Measurements from ENCODE around the gene CYB5R4. TPM values are rescaled to one million over a fixed set of nuclear protein-coding genes. Genes with fewer than 3 reads are reported as not detected.

The CYB5R4 gene
- total and polyA plus RNA-seq, 2 experiments from 2014 or later: 10.3 to 10.7 TPM

GRCh38 chr6:83884523-83884922, 25.0 kb downstream of the CYB5R4 start:
- no peak overlapping the region for H2AFZ ChIP-seq
- H3K27me3 ChIP-seq: no peaks in the 10 kb centered on the region
- TF ChIP-seq EZH2phosphoT487 (IDR thresholded peaks at IDR 0.05; ENCODE audit: low read depth, severe bottlenecking, unreplicated experiment): no peak
- TF ChIP-seq CTCF (IDR thresholded peaks at IDR 0.05; ENCODE audit: poor library complexity): peak; percentile 81
- 21% methylated on average over 4 of the region's 4 CpGs for WGBS (ENCODE audit: low lambda C conversion rate, missing lambda C conversion rate)
- H3K4me3 ChIP-seq: no peak overlapping the region
- no peak overlapping the region for H3K27ac ChIP-seq
- H3K36me3 ChIP-seq (replicated peaks; ENCODE audit: insufficient read depth, low read depth): no peaks in the 10 kb centered on the region
- peak; percentile 44 for DNase-seq (ENCODE audit: low spot score)
- H3K4me2 ChIP-seq: no peak overlapping the region
- no peaks in the 10 kb centered on the region for H3K9me3 ChIP-seq (ENCODE audit: low read depth)
- peaks cover 10% of the 10 kb centered on the region for H3K79me2 ChIP-seq
- H4K20me1 ChIP-seq (ENCODE audit: insufficient read depth, poor library complexity, severe bottlenecking): no peaks in the 10 kb centered on the region
- no peaks in the 10 kb centered on the region for H3K4me1 ChIP-seq (ENCODE audit: insufficient read depth)
- no peaks in the 10 kb centered on the region for H3K9me2 ChIP-seq (replicated peaks; ENCODE audit: insufficient read depth)

GRCh38 chr6:83885984-83886383, 26.5 kb downstream of the CYB5R4 start:
- 98% methylated on average over 2 of the region's 2 CpGs for WGBS (ENCODE audit: low lambda C conversion rate, missing lambda C conversion rate)

GRCh38 chr6:83889621-83890020, 30.1 kb downstream of the CYB5R4 start:
- Histone ChIP-seq H3K27ac (no peak overlapping the region), H3K36me3 (replicated peaks; ENCODE audit: insufficient read depth, low read depth) (no peaks in the 10 kb centered on the region), H2AFZ (no peak overlapping the region), H3K9me3 (ENCODE audit: low read depth) (no peaks in the 10 kb centered on the region), H3K4me2 (no peak overlapping the region), H3K79me2 (peaks cover 3% of the 10 kb centered on the region), H4K20me1 (ENCODE audit: insufficient read depth, poor library complexity, severe bottlenecking) (no peaks in the 10 kb centered on the region), H3K9me2 (replicated peaks; ENCODE audit: insufficient read depth) (no peaks in the 10 kb centered on the region), H3K27me3 (no peaks in the 10 kb centered on the region), H3K4me3 (no peak overlapping the region), H3K4me1 (ENCODE audit: insufficient read depth) (no peaks in the 10 kb centered on the region)
- TF ChIP-seq EZH2phosphoT487 (IDR thresholded peaks at IDR 0.05; ENCODE audit: low read depth, severe bottlenecking, unreplicated experiment) (no peak), EZH2 (IDR thresholded peaks at IDR 0.05; ENCODE audit: borderline replicate concordance) (no peak), CTCF (IDR thresholded peaks at IDR 0.05; ENCODE audit: poor library complexity) (no peak)
- no peak for DNase-seq (ENCODE audit: low spot score)
- 100% methylated on average over 1 of the region's 1 CpG for WGBS (ENCODE audit: low lambda C conversion rate, missing lambda C conversion rate)

More at GRCh38 chr6:83885984-83886383, 26.5 kb downstream of the CYB5R4 start:
- Histone ChIP-seq H3K4me1 (ENCODE audit: insufficient read depth) (no peaks in the 10 kb centered on the region), H4K20me1 (ENCODE audit: insufficient read depth, poor library complexity, severe bottlenecking) (no peaks in the 10 kb centered on the region), H3K9me3 (ENCODE audit: low read depth) (no peaks in the 10 kb centered on the region), H3K4me2 (no peak overlapping the region), H3K27me3 (no peaks in the 10 kb centered on the region), H3K79me2 (no peaks in the 10 kb centered on the region), H3K4me3 (no peak overlapping the region), H3K9me2 (replicated peaks; ENCODE audit: insufficient read depth) (no peaks in the 10 kb centered on the region), H3K36me3 (replicated peaks; ENCODE audit: insufficient read depth, low read depth) (no peaks in the 10 kb centered on the region), H2AFZ (no peak overlapping the region), H3K27ac (no peak overlapping the region)
- DNase-seq (ENCODE audit: low spot score): no peak
- no peak for TF ChIP-seq EZH2 (IDR thresholded peaks at IDR 0.05; ENCODE audit: borderline replicate concordance)
- no peak for TF ChIP-seq CTCF (IDR thresholded peaks at IDR 0.05; ENCODE audit: poor library complexity)

- Histone ChIP-seq H3K27ac (no peak overlapping the region), H3K36me3 (replicated peaks; ENCODE audit: insufficient read depth, low read depth) (no peaks in the 10 kb centered on the region), H2AFZ (no peak overlapping the region), H3K4me1 (ENCODE audit: insufficient read depth) (no peaks in the 10 kb centered on the region), H3K4me3 (no peak overlapping the region), H4K20me1 (ENCODE audit: insufficient read depth, poor library complexity, severe bottlenecking) (no peaks in the 10 kb centered on the region), H3K9me2 (replicated peaks; ENCODE audit: insufficient read depth) (no peaks in the 10 kb centered on the region), H3K4me2 (no peak overlapping the region), H3K9me3 (ENCODE audit: low read depth) (no peaks in the 10 kb centered on the region), H3K79me2 (peaks cover 3% of the 10 kb centered on the region), H3K27me3 (no peaks in the 10 kb centered on the region)
- TF ChIP-seq EZH2phosphoT487 (IDR thresholded peaks at IDR 0.05; ENCODE audit: low read depth, severe bottlenecking, unreplicated experiment) (no peak), CTCF (IDR thresholded peaks at IDR 0.05; ENCODE audit: poor library complexity) (no peak), EZH2 (IDR thresholded peaks at IDR 0.05; ENCODE audit: borderline replicate concordance) (no peak)
- WGBS (ENCODE audit: low lambda C conversion rate, missing lambda C conversion rate): 94% methylated on average over 4 of the region's 4 CpGs
- no peak for DNase-seq (ENCODE audit: low spot score)
These were observed 31.0 kb downstream of the CYB5R4 start for GRCh38 chr6:83890520-83890919.

All from hepatocyte (in vitro differentiated cells).